SK-N-SH (cell line): ENCODE data around the gene DGKD. TPM values are rescaled to one million over a fixed set of nuclear protein-coding genes. Genes with fewer than 3 reads are reported as not detected.

Experiments
- CTCF ChIA-PET: fragments of 300-600, 350-600 bp; formaldehyde crosslinking; extraction: SDS; loops from one replicate; lab custom pipeline; 2021; lab: Yijun Ruan, JAX
- POLR2A ChIA-PET: fragments of 350-600 bp; sonication (Branson Sonifier 250); formaldehyde crosslinking; extraction: SDS; loops from one replicate; lab custom pipeline; 2020; ENCODE audit warnings: antibody characterized with exemption, inconsistent platforms; lab: Yijun Ruan, JAX
- DNase-seq: peaks from one replicate; pipeline ENCODE4 v3.0.0; 2012
- H2AFZ ChIP-seq: fragments of 200-600 bp; sonication (generic); 2 replicates; pipeline ENCODE4 v1.8.1; 2016; ENCODE audit warnings: antibody characterized with exemption, mild to moderate bottlenecking, low read depth
- H3F3A ChIP-seq: fragments of 200-600 bp; sonication (generic); replicated peaks from 2 replicates; pipeline ENCODE3; 2016; ENCODE audit warnings: antibody characterized with exemption, mild to moderate bottlenecking; ENCODE audit not compliant: insufficient read depth
- H3K27ac ChIP-seq, 2 experiments: fragments of 200-500 bp in 1 of 2; fragments of 200-600 bp in 1 of 2; sonication (Bioruptor generic) in 1 of 2; sonication (generic), shearing (Covaris generic) in 1 of 2; 2 replicates each; pipeline versions ENCODE4 v1.5.1 to v1.6.1; 2014 to 2016; ENCODE audit warnings: low read depth in 2 of 2, inconsistent platforms in 1 of 2, low read length in 1 of 2, mild to moderate bottlenecking in 1 of 2, mixed read lengths in 1 of 2
- H3K27me3 ChIP-seq: fragments of 200-600 bp; sonication (generic), shearing (Covaris generic); 2 replicates; pipeline ENCODE4 v1.6.1; 2016; ENCODE audit warnings: mixed run types; ENCODE audit not compliant: insufficient read depth
- H3K36me3 ChIP-seq, 2 experiments: fragments of 200-500 bp in 1 of 2; fragments of 200-600 bp in 1 of 2; sonication (Bioruptor generic) in 1 of 2; sonication (generic) in 1 of 2; replicated peaks in 1 of 2; 2 replicates each; pipeline versions ENCODE3 to v1.5.1; 2014 to 2016; ENCODE audit warnings: low read length in 1 of 2, mild to moderate bottlenecking in 1 of 2; ENCODE audit not compliant: insufficient read depth in 2 of 2, control insufficient read depth in 1 of 2
- H3K4me1 ChIP-seq, 2 experiments: fragments of 200-500 bp in 1 of 2; fragments of 200-600 bp in 1 of 2; sonication (Bioruptor generic) in 1 of 2; sonication (generic), shearing (Covaris generic) in 1 of 2; 2 replicates each; pipeline versions ENCODE4 v1.5.1 to v1.6.1; 2014 to 2016; ENCODE audit warnings: low read depth in 1 of 2, low read length in 1 of 2, mixed run types in 1 of 2; ENCODE audit not compliant: insufficient read depth in 2 of 2, control insufficient read depth in 1 of 2
- H3K4me2 ChIP-seq: fragments of 200-600 bp; sonication (generic), shearing (Covaris generic); 2 replicates; pipeline ENCODE4 v1.6.1; 2017; ENCODE audit warnings: mixed run types
- H3K4me3 ChIP-seq, 2 experiments: fragments of 200-500 bp in 1 of 2; fragments of 200-600 bp in 1 of 2; sonication (Bioruptor generic) in 1 of 2; sonication (generic), shearing (Covaris generic) in 1 of 2; 2 replicates each; pipeline versions ENCODE4 v1.5.1 to v1.8.1; 2014 to 2016; ENCODE audit warnings: low read depth in 2 of 2, inconsistent platforms in 1 of 2, low read length in 1 of 2, mild to moderate bottlenecking in 1 of 2, mixed read lengths in 1 of 2, moderate library complexity in 1 of 2
- H3K79me2 ChIP-seq: fragments of 200-600 bp; sonication (generic); 2 replicates; pipeline ENCODE4 v1.8.1; 2017; ENCODE audit warnings: mild to moderate bottlenecking; ENCODE audit not compliant: insufficient read depth
- H3K9ac ChIP-seq: fragments of 200-600 bp; sonication (generic); 2 replicates; pipeline ENCODE4 v1.6.1; 2017; ENCODE audit warnings: mixed run types
- H3K9me2 ChIP-seq: fragments of 200-600 bp; sonication (generic); 2 replicates; pipeline ENCODE4 v1.6.1; 2017; ENCODE audit warnings: mixed run types
- H3K9me3 ChIP-seq: fragments of 200-600 bp; sonication (generic); 2 replicates; pipeline ENCODE4 v1.6.1; 2017; ENCODE audit warnings: mixed run types, mild to moderate bottlenecking, moderate library complexity
- H4K20me1 ChIP-seq: fragments of 200-600 bp; sonication (generic); 2 replicates; pipeline ENCODE4 v1.6.1; 2017; ENCODE audit warnings: mild to moderate bottlenecking, mixed run types; ENCODE audit not compliant: insufficient read depth
- CHD2 ChIP-seq: fragments of 150-350 bp; IDR thresholded peaks from 2 replicates; pipeline ENCODE4 v1.6.1; 2018; ENCODE audit warnings: low read length; ENCODE audit not compliant: partially characterized antibody
- ELF1 ChIP-seq: IDR thresholded peaks from 2 replicates; pipeline ENCODE4 v1.4.0; 2012
- EP300 ChIP-seq, 2 experiments: IDR thresholded peaks; 2 replicates each; pipeline versions ENCODE4 v1.4.0 to v1.6.1; 2012; ENCODE audit warnings: borderline replicate concordance in 1 of 2, low read depth in 1 of 2, low read length in 1 of 2
- FOXJ3 ChIP-seq: sonication (generic); formaldehyde crosslinking; IDR thresholded peaks from 2 replicates; pipeline ENCODE4 v1.5.1; 2020; ENCODE audit warnings: mild to moderate bottlenecking, missing genetic modification reagents
- FOXM1 ChIP-seq: IDR thresholded peaks from 2 replicates; pipeline ENCODE4 v1.4.0; 2012; ENCODE audit warnings: low read depth, mild to moderate bottlenecking
- GABPA ChIP-seq: IDR thresholded peaks from 2 replicates; pipeline ENCODE4 v1.4.0; 2012; ENCODE audit warnings: low read depth, mild to moderate bottlenecking
- JUND ChIP-seq: IDR thresholded peaks from 2 replicates; pipeline ENCODE4 v1.4.0; 2012
- MEF2A ChIP-seq: IDR thresholded peaks from 2 replicates; pipeline ENCODE4 v1.4.0; 2012; ENCODE audit warnings: low read depth, borderline replicate concordance
- POLR2AphosphoS5 ChIP-seq: IDR thresholded peaks from 2 replicates; pipeline ENCODE4 v1.6.1; 2012; ENCODE audit warnings: low read depth, low read length
- RAD21 ChIP-seq: IDR thresholded peaks from 2 replicates; pipeline ENCODE4 v1.6.1; 2012; ENCODE audit warnings: mild to moderate bottlenecking, low read length
- SIN3A ChIP-seq: IDR thresholded peaks from 2 replicates; pipeline ENCODE4 v1.6.1; 2012; ENCODE audit warnings: low read depth, mild to moderate bottlenecking, low read length, moderate library complexity, borderline replicate concordance
- TAF1 ChIP-seq: IDR thresholded peaks from 2 replicates; pipeline ENCODE4 v1.6.1; 2012; ENCODE audit warnings: low read depth, mild to moderate bottlenecking, low read length, moderate library complexity, borderline replicate concordance
- TCF12 ChIP-seq: IDR thresholded peaks from 2 replicates; pipeline ENCODE4 v1.4.0; 2012
- TEAD4 ChIP-seq: IDR thresholded peaks from 2 replicates; pipeline ENCODE4 v1.4.0; 2012; ENCODE audit warnings: mild to moderate bottlenecking, borderline replicate concordance; ENCODE audit not compliant: insufficient read depth
- WGBS: methylation state at CpG from one replicate; pipeline ENCODE4 v1.1.6; 2017; ENCODE audit warnings: low lambda C conversion rate; 5-methylcytosine and 5-hydroxymethylcytosine counted together
- polyA plus RNA-seq, 3 experiments: library from polyadenylated mRNA; depleted of rRNA; stranded (reverse); fragments of >200 nt; gene quantifications; 2 replicates each; pipeline ENCODE4 v1.2.3, GENCODE V29; 2012
- TF ChIP-seq, protein P1 (sequence below): IDR thresholded peaks from 2 replicates; pipeline ENCODE4 v1.4.0; 2012; ENCODE audit warnings: low read depth, borderline replicate concordance
- TF ChIP-seq, protein P2 (sequence below): fragments of 150-350 bp; IDR thresholded peaks from 2 replicates; pipeline ENCODE4 v1.6.1; 2017; ENCODE audit warnings: antibody characterized with exemption, low read length, low read depth, borderline replicate concordance
- TF ChIP-seq, protein P3 (sequence below): IDR thresholded peaks from 2 replicates; pipeline ENCODE4 v1.6.1; 2012; ENCODE audit warnings: mild to moderate bottlenecking, low read depth, low read length, moderate library complexity
- TF ChIP-seq, protein P4 (sequence below): IDR thresholded peaks from 2 replicates; pipeline ENCODE4 v1.4.0; 2012; ENCODE audit warnings: low read depth
- TF ChIP-seq, protein P5 (sequence below): IDR thresholded peaks from 2 replicates; pipeline ENCODE4 v1.4.0; 2012; ENCODE audit warnings: low read depth, borderline replicate concordance
- TF ChIP-seq, protein P6 (sequence below): fragments of 150-350 bp; IDR thresholded peaks from 2 replicates; pipeline ENCODE4 v1.6.1; 2016; ENCODE audit warnings: mild to moderate bottlenecking, low read depth, low read length

Gene DGKD
- polyA plus RNA-seq, 1 of the 3 experiments (the other 2 are of a cell fraction): 21.7 TPM

DNA sequence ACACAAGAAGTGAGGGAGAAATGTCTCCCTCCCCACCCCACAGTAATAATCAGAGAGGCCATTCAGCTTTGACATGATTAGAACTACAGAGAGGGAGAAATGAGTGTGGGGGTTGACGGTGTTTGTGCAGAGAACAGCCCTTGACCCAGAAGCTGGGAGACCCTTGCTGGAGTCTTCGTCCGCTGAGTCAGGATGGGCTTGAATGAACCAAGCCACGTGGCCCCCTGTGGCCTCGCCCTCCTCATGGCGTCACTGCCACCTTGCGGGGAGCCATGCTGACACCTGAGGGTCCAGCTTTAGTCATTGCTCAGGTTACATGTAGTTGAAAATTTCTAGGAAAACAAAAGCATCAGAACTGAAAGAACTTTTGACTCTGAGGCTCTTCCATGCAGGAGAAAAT, 101.2 kb downstream of the DGKD start:
- 95% methylated on average over 3 of the region's 7 CpGs for WGBS
- POLR2A ChIA-PET: no interaction called here
- no peaks in the 10 kb centered on the region for H3K9me2 ChIP-seq

DNA sequence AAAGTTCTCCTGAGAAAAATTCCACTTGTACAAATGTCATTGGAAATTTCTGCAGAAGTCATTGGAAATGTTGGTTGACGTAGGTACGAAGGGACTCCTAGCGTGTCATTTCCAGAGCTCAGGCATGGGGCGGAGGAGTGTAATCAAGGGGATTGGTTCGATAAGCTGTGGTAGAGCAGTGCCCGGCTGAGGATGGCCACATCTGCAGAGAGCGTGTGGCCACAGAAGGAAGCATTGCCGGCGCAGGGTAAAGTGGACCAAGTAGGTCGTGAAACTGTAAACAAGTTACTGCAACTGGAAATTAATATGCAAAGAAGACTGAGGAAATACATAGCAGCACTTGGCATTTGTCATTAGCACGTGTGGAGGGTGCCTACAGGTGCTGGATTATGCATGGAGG, 101.8 kb downstream of the DGKD start:
- no peak overlapping the region for H3K4me2 ChIP-seq
- ChIA-PET POLR2A (no interaction called here), CTCF (interaction anchor here (3.7 kb wide), 1 partner anchor 12 kb away, joined by 23 read pairs; no protein-coding TSS in a partner anchor)
- H3F3A ChIP-seq: no peaks in the 10 kb centered on the region
- DNase-seq: no peak
- H3K4me3 ChIP-seq: no peak overlapping the region
- WGBS: 94% methylated on average over 11 of the region's 11 CpGs
- no peak for TF ChIP-seq FOXM1
- TF ChIP-seq, protein P1, sequence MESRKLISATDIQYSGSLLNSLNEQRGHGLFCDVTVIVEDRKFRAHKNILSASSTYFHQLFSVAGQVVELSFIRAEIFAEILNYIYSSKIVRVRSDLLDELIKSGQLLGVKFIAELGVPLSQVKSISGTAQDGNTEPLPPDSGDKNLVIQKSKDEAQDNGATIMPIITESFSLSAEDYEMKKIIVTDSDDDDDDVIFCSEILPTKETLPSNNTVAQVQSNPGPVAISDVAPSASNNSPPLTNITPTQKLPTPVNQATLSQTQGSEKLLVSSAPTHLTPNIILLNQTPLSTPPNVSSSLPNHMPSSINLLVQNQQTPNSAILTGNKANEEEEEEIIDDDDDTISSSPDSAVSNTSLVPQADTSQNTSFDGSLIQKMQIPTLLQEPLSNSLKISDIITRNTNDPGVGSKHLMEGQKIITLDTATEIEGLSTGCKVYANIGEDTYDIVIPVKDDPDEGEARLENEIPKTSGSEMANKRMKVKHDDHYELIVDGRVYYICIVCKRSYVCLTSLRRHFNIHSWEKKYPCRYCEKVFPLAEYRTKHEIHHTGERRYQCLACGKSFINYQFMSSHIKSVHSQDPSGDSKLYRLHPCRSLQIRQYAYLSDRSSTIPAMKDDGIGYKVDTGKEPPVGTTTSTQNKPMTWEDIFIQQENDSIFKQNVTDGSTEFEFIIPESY: no peak
- TF ChIP-seq, protein P2, sequence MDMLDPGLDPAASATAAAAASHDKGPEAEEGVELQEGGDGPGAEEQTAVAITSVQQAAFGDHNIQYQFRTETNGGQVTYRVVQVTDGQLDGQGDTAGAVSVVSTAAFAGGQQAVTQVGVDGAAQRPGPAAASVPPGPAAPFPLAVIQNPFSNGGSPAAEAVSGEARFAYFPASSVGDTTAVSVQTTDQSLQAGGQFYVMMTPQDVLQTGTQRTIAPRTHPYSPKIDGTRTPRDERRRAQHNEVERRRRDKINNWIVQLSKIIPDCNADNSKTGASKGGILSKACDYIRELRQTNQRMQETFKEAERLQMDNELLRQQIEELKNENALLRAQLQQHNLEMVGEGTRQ: no peak
- TF ChIP-seq, protein P3, sequence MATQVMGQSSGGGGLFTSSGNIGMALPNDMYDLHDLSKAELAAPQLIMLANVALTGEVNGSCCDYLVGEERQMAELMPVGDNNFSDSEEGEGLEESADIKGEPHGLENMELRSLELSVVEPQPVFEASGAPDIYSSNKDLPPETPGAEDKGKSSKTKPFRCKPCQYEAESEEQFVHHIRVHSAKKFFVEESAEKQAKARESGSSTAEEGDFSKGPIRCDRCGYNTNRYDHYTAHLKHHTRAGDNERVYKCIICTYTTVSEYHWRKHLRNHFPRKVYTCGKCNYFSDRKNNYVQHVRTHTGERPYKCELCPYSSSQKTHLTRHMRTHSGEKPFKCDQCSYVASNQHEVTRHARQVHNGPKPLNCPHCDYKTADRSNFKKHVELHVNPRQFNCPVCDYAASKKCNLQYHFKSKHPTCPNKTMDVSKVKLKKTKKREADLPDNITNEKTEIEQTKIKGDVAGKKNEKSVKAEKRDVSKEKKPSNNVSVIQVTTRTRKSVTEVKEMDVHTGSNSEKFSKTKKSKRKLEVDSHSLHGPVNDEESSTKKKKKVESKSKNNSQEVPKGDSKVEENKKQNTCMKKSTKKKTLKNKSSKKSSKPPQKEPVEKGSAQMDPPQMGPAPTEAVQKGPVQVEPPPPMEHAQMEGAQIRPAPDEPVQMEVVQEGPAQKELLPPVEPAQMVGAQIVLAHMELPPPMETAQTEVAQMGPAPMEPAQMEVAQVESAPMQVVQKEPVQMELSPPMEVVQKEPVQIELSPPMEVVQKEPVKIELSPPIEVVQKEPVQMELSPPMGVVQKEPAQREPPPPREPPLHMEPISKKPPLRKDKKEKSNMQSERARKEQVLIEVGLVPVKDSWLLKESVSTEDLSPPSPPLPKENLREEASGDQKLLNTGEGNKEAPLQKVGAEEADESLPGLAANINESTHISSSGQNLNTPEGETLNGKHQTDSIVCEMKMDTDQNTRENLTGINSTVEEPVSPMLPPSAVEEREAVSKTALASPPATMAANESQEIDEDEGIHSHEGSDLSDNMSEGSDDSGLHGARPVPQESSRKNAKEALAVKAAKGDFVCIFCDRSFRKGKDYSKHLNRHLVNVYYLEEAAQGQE: no peak
- no peak for TF ChIP-seq EP300 (IDR thresholded peaks at IDR 0.05; ENCODE audit: borderline replicate concordance in 1 of 2, low read depth in 1 of 2, low read length in 1 of 2)
- TF ChIP-seq, protein P4, sequence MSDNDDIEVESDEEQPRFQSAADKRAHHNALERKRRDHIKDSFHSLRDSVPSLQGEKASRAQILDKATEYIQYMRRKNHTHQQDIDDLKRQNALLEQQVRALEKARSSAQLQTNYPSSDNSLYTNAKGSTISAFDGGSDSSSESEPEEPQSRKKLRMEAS: no peak
- TF ChIP-seq TCF12: no peak
- TF ChIP-seq ELF1: no peak
- TF ChIP-seq TAF1: no peak
- no peak for TF ChIP-seq JUND
- TF ChIP-seq, protein P5, sequence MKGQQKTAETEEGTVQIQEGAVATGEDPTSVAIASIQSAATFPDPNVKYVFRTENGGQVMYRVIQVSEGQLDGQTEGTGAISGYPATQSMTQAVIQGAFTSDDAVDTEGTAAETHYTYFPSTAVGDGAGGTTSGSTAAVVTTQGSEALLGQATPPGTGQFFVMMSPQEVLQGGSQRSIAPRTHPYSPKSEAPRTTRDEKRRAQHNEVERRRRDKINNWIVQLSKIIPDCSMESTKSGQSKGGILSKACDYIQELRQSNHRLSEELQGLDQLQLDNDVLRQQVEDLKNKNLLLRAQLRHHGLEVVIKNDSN: no peak
- no peak for TF ChIP-seq FOXJ3 (CRISPR knock-in tag)
- TF ChIP-seq MEF2A: no peak
- H3K4me1 ChIP-seq: no peaks in the 10 kb centered on the region
- H3K79me2 ChIP-seq: no peaks in the 10 kb centered on the region
- H2AFZ ChIP-seq: no peak overlapping the region
- peaks cover 0 to 56% of the 10 kb centered on the region in 2 experiments for H3K36me3 ChIP-seq
- H3K9ac ChIP-seq: no peak overlapping the region
- no peaks in the 10 kb centered on the region for H3K27me3 ChIP-seq
- H4K20me1 ChIP-seq: no peaks in the 10 kb centered on the region
- H3K27ac ChIP-seq: no peak overlapping the region; a peak in 1 of 4 replicates
- no peaks in the 10 kb centered on the region for H3K9me3 ChIP-seq
- no peaks in the 10 kb centered on the region for H3K9me2 ChIP-seq

More for the DNA sequence above, 101.2 kb downstream of the DGKD start:
- Histone ChIP-seq H3K4me2 (no peak overlapping the region), H3K9ac (no peak overlapping the region), H3K4me3 (no peak overlapping the region), H3K79me2 (no peaks in the 10 kb centered on the region), H2AFZ (no peak overlapping the region), H3K27me3 (no peaks in the 10 kb centered on the region), H4K20me1 (no peaks in the 10 kb centered on the region), H3K27ac (no peak overlapping the region), H3K4me1 (no peaks in the 10 kb centered on the region), H3K36me3 (peaks cover 0 to 57% of the 10 kb centered on the region in 2 experiments), H3K9me3 (no peaks in the 10 kb centered on the region), H3F3A (no peaks in the 10 kb centered on the region)
- DNase-seq: no peak
- TF ChIP-seq TEAD4 (no peak), SIN3A (no peak), POLR2AphosphoS5 (no peak), TCF12 (no peak), GABPA (no peak), CHD2 (no peak), RAD21 (no peak)
- TF ChIP-seq, protein P6, sequence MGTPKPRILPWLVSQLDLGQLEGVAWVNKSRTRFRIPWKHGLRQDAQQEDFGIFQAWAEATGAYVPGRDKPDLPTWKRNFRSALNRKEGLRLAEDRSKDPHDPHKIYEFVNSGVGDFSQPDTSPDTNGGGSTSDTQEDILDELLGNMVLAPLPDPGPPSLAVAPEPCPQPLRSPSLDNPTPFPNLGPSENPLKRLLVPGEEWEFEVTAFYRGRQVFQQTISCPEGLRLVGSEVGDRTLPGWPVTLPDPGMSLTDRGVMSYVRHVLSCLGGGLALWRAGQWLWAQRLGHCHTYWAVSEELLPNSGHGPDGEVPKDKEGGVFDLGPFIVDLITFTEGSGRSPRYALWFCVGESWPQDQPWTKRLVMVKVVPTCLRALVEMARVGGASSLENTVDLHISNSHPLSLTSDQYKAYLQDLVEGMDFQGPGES: no peak
- CTCF ChIA-PET: interaction anchor here (3.7 kb wide), 1 partner anchor 11 kb away, joined by 23 read pairs; no protein-coding TSS in a partner anchor
